Nephron progenitor cell (in vitro differentiated cells): Measurements from ENCODE around the gene DSN1.

Experiments
- DNase-seq: peaks from one replicate; pipeline ENCODE4 v3.0.0; 2021
- H3K27ac Mint-ChIP-seq: 2 replicates; pipeline ENCODE4 v1.8.0; 2021; ENCODE audit warnings: mild to moderate bottlenecking, moderate library complexity, mixed read lengths
- H3K27me3 Mint-ChIP-seq: 2 replicates; pipeline ENCODE4 v1.8.0; 2021; ENCODE audit warnings: mild to moderate bottlenecking, low read depth, mixed read lengths; ENCODE audit not compliant: poor library complexity
- H3K36me3 Mint-ChIP-seq: 2 replicates; pipeline ENCODE4 v1.8.0; 2021; ENCODE audit warnings: low read depth, mixed read lengths
- H3K4me1 Mint-ChIP-seq: 2 replicates; pipeline ENCODE4 v1.8.0; 2021; ENCODE audit warnings: mixed read lengths
- H3K4me3 Mint-ChIP-seq: 2 replicates; pipeline ENCODE4 v1.8.0; 2021; ENCODE audit warnings: mild to moderate bottlenecking, moderate library complexity, mixed read lengths
- H3K9me3 Mint-ChIP-seq: 2 replicates; pipeline ENCODE4 v1.8.0; 2021; ENCODE audit warnings: mild to moderate bottlenecking, moderate library complexity, mixed read lengths
- TF ChIP-seq, protein P1 (sequence below): fragments of 200-600 bp; sonication (generic); IDR thresholded peaks from 2 replicates; pipeline ENCODE4 v1.5.0; 2021; ENCODE audit warnings: antibody characterized with exemption

The DSN1 gene, protein sequence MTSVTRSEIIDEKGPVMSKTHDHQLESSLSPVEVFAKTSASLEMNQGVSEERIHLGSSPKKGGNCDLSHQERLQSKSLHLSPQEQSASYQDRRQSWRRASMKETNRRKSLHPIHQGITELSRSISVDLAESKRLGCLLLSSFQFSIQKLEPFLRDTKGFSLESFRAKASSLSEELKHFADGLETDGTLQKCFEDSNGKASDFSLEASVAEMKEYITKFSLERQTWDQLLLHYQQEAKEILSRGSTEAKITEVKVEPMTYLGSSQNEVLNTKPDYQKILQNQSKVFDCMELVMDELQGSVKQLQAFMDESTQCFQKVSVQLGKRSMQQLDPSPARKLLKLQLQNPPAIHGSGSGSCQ

DNA sequence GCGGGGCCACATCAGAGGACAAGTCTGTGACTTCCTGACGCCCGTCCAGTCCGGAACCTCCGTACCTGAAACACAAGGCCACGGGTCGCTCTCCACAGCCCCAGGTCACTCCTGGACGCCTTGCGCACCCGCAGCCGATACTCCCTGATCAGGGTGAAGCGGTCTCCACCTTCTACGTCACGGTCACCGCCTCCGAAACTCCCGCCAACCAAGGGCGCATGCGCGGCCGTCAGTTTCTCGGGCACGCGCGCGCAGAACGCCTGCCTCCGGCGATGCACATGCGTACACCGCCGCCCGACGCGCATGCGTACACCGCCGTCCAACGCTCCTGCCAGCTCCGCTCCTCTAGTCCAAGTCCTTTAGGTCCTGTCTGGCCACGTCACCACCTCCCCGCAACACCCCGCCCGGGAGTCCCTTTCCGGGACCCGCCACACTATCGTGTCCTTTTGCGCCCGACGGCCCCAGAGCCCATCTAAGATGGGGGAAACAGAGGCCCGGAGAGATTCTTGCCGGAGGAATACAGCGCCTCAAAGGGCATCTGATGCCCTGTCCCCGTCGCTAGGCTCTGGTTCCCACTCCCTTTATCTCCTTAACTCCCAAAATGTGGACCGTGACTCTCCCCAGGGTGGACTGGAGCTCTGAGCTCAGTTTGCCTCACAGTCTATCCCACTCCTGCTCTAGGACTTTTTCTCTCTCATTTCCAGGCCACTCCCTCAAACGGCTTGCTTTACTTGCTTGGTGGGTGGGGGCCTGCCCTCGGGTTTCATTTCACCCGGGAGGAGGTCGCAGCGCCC is at the start of gene DSN1:
Gene DSN1 (minus strand): TSS at position 167 of the 794 bp plus-strand sequence. CDS start 2,305 bp downstream, outside the sequence.
- Mint-ChIP-seq H3K36me3 (peaks cover 6% of the 10 kb centered on the region), H3K4me1 (peaks cover 48% of the 10 kb centered on the region), H3K27ac (peak within 1 kb of the TSS; percentile 99), H3K27me3 (peaks cover 16% of the 10 kb centered on the region), H3K9me3 (no peaks in the 10 kb centered on the region), H3K4me3 (peak within 1 kb of the TSS; percentile 92)
- TF ChIP-seq, protein P1, sequence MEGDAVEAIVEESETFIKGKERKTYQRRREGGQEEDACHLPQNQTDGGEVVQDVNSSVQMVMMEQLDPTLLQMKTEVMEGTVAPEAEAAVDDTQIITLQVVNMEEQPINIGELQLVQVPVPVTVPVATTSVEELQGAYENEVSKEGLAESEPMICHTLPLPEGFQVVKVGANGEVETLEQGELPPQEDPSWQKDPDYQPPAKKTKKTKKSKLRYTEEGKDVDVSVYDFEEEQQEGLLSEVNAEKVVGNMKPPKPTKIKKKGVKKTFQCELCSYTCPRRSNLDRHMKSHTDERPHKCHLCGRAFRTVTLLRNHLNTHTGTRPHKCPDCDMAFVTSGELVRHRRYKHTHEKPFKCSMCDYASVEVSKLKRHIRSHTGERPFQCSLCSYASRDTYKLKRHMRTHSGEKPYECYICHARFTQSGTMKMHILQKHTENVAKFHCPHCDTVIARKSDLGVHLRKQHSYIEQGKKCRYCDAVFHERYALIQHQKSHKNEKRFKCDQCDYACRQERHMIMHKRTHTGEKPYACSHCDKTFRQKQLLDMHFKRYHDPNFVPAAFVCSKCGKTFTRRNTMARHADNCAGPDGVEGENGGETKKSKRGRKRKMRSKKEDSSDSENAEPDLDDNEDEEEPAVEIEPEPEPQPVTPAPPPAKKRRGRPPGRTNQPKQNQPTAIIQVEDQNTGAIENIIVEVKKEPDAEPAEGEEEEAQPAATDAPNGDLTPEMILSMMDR, result no peak
- DNase-seq, result peak; percentile 100

DNA sequence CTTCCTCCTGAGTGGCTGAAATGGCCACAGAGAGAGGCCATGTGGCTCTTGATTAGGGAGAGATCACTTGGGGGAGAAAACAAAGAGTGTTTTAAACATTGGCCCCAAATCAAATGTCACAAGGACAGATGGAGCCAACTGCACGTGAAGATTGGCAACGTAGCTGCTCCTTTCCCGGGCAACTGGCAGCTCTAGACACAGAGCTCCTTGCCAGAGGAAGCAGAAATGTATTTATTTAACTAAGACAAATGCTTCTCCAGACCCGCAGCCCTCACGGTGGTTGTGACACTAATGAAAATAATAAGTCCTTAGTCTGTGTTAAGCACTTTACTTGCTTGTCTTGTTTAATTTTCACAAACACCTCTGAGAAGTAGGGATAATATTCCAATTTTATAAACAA is 49.6 kb upstream of the DSN1 start:
- H3K27me3 Mint-ChIP-seq, result peaks cover 2% of the 10 kb centered on the region
- TF ChIP-seq, protein P1, result no peak
- H3K27ac Mint-ChIP-seq, result peak overlapping the region; percentile 82
- DNase-seq, result no peak
- H3K4me3 Mint-ChIP-seq, result no peak overlapping the region
- H3K9me3 Mint-ChIP-seq, result no peaks in the 10 kb centered on the region
- peaks cover 59% of the 10 kb centered on the region for H3K36me3 Mint-ChIP-seq
- H3K4me1 Mint-ChIP-seq, result peaks cover 19% of the 10 kb centered on the region

DNA sequence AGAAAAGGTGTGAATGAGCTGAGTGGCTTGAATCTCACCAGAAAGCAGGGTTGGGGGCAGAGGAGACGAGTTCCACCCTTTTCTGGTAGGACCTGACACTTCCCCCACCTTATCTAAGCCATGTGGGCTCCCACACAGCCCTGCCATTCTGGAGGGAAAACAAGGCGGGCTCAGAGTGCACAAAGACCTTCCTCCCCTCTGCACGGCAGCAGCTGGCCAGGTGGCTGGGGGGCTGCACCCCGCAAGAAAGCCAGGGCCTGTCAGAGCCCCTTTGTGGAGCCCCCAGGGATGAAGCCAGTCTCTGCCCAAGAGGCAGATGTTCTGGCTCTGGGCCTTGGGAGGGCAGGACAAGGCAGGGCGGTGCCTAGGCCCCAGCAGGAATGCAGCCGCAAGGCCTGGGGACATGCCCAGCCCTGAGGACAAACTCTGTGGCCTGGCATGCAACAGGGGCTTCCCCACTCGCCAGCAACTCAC is 48.4 kb upstream of the DSN1 start:
- H3K27me3 Mint-ChIP-seq, result peaks cover 2% of the 10 kb centered on the region
- peak overlapping the region; percentile 66 for H3K27ac Mint-ChIP-seq
- H3K36me3 Mint-ChIP-seq, result peaks cover 60% of the 10 kb centered on the region
- H3K4me1 Mint-ChIP-seq, result peaks cover 19% of the 10 kb centered on the region
- H3K4me3 Mint-ChIP-seq, result no peak overlapping the region
- DNase-seq, result no peak
- no peaks in the 10 kb centered on the region for H3K9me3 Mint-ChIP-seq
- TF ChIP-seq, protein P1, result no peak

DNA sequence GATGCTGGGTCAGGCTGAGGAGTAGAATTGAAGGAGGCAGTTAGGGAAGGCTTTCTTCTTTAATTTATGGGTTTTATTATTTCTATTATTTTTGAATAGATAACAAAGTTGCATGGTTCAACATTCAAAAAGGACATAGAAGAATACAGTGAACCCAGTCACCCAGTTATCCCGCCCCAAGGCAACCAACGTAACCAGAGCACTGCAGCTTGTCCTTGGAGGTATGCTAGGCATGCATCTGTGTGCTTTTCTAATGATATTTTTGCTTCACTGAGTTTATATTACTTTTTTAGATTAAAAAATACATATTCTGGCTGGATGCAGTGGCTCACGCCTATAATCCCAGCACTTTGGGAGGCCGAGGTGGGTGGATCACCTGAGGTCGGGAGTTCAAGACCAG is 47.4 kb upstream of the DSN1 start:
- peaks cover 14% of the 10 kb centered on the region for H3K4me1 Mint-ChIP-seq
- peaks cover 64% of the 10 kb centered on the region for H3K36me3 Mint-ChIP-seq
- H3K27me3 Mint-ChIP-seq, result peaks cover 2% of the 10 kb centered on the region
- H3K9me3 Mint-ChIP-seq, result no peaks in the 10 kb centered on the region
- H3K27ac Mint-ChIP-seq, result no peak overlapping the region
- no peak for DNase-seq
- TF ChIP-seq, protein P1, result no peak
- H3K4me3 Mint-ChIP-seq, result no peak overlapping the region

DNA sequence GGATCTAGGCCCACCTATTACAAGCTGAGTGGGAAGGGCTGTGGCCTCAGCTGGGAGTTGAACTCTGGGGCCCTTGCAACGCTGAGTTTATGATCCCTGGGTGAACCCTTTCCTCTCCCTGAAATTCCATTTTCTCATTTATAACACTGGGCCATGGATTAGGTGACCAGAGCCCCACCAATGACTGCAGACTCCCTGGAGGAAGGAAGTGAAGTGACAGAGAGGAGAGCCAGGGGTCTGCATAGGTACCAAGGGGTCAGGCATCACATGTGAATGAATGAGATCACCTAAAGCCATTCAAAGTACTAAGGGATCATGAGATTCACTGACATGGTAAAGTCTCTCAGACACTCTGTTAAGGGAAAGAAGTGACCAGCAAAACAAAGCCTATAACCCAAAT is 46.5 kb upstream of the DSN1 start:
- no peaks in the 10 kb centered on the region for H3K9me3 Mint-ChIP-seq
- H3K4me1 Mint-ChIP-seq, result peaks cover 10% of the 10 kb centered on the region
- H3K4me3 Mint-ChIP-seq, result no peak overlapping the region
- H3K36me3 Mint-ChIP-seq, result peaks cover 61% of the 10 kb centered on the region
- TF ChIP-seq, protein P1, result no peak
- H3K27me3 Mint-ChIP-seq, result peaks cover 2% of the 10 kb centered on the region
- no peak for DNase-seq
- H3K27ac Mint-ChIP-seq, result peak overlapping the region; percentile 91
